Hematopoietic multipotent progenitor cell treated with erythropoietin and hydrocortisone succinate and interleukin-3 and kit ligand, for 4 days (in vitro differentiated cells): ENCODE measurements around the gene BHLHE40.

Experiments used
- DNase-seq: peaks from one replicate; pipeline ENCODE4 v3.0.0-alpha.2; 2015

BHLHE40 gene

GRCh38 chr3:4985330-4986174 lies 6.3 kb downstream of the BHLHE40 start:
- no peak for DNase-seq

- no peak for DNase-seq
These were observed 7.0 kb downstream of the BHLHE40 start for GRCh38 chr3:4986175-4986781.

GRCh38 chr3:4986782-4987537 lies 7.7 kb downstream of the BHLHE40 start:
- peak; percentile 91 for DNase-seq

GRCh38 chr3:4987538-4988296 lies 8.5 kb downstream of the BHLHE40 start:
- peak; percentile 71 for DNase-seq

GRCh38 chr3:4988983-4989834 lies 10.0 kb downstream of the BHLHE40 start:
- DNase-seq: peak; percentile 88

- no peak for DNase-seq
These were observed 10.8 kb downstream of the BHLHE40 start for GRCh38 chr3:4990069-4990468.

GRCh38 chr3:4992118-4992517 lies 12.9 kb downstream of the BHLHE40 start:
- DNase-seq: no peak

GRCh38 chr3:4993276-4994143 lies 14.3 kb downstream of the BHLHE40 start:
- DNase-seq: no peak

- no peak for DNase-seq
These were observed 15.0 kb downstream of the BHLHE40 start for GRCh38 chr3:4994144-4994730.

- DNase-seq: no peak
These were observed 15.7 kb downstream of the BHLHE40 start for GRCh38 chr3:4994823-4995499.

- DNase-seq: no peak
These were observed 16.3 kb downstream of the BHLHE40 start for GRCh38 chr3:4995500-4996053.

GRCh38 chr3:4996223-4996765 lies 17.1 kb downstream of the BHLHE40 start:
- DNase-seq: no peak

GRCh38 chr3:4996771-4997291 lies 17.6 kb downstream of the BHLHE40 start:
- no peak for DNase-seq

- DNase-seq: no peak
These were observed 18.7 kb downstream of the BHLHE40 start for GRCh38 chr3:4997946-4998345.

GRCh38 chr3:4999531-5000184 lies 20.4 kb downstream of the BHLHE40 start:
- DNase-seq: no peak

- no peak for DNase-seq
These were observed 21.9 kb downstream of the BHLHE40 start for GRCh38 chr3:5001135-5001534.

GRCh38 chr3:5001805-5002173 lies 22.6 kb downstream of the BHLHE40 start:
- no peak for DNase-seq

- peak; percentile 89 for DNase-seq
These were observed 23.1 kb downstream of the BHLHE40 start for GRCh38 chr3:5002174-5002870.
